ENCODE data around the gene LOC101059915.
"Not testable (repeated sequence)": the region's sequence is repeated elsewhere in the genome, so short reads cannot be mapped to it uniquely, and the experiment has no call there.

Gene LOC101059915

GRCh38 chrX:71637848-71638247, 29.5 kb upstream of the LOC101059915 start:
- H3K27ac ChIP-seq, result no peak overlapping the region
- no peak for DNase-seq (ENCODE audit: low read depth, low spot score)

- no peak for DNase-seq (ENCODE audit: low read depth, low spot score)
- no peak overlapping the region for H3K27ac ChIP-seq
Observed at GRCh38 chrX:71638409-71638808, 28.9 kb upstream of the LOC101059915 start.

DNA sequence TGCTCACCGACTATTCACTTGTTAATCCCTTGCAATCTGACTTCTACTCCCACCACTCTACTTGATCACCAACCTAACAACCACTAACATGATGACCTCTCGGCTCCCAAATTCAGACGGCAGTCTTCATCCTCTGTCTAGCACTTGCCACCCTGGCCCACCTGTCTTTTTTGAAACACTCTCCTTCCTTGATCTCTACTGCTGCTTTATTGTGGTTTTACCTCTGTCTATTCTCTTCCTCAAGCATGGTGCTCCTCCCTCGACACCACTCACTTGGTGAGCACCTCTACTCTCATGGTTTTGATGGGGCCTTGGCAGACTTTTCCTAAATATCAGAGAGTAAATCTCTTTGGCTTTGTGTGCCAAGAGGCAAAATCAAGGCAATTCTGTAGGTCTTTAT, 27.3 kb upstream of the LOC101059915 start:
- no peak for DNase-seq (ENCODE audit: low read depth, low spot score)
- H3K27ac ChIP-seq, result no peak overlapping the region

- H3K27ac ChIP-seq; DNase-seq (ENCODE audit: low read depth, low spot score): not testable (repeated sequence)
Observed at GRCh38 chrX:71644406-71644805, 22.9 kb upstream of the LOC101059915 start.

DNA sequence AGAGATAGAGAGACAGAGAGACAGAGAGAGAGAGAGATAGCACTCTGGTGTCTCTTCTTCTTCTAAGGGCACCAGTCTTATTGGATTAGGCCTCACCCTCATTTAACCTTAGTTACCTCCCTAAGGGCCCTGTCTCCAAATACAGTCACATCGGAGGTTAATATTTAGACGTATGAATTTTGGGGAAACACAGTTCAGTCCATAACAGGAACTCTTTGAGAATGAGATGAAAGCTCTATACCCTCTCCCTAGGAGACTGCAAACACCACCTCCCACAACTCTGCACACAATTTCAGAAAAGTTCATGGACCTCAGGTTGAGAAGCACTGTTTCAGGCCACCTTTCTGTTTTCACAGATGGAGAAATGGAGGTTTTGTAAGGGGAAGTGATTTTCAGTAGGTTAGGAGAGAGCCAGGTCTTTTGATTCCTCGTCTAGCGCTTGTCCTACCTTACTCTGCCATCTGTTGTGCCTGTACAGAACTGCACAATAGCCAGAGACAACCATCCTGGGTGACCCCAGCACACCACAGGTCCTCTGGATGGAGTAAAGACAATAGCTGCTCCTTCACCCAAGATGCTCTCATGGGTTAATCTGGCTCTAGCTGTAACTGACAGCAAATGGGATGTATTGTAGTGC, 16.9 kb upstream of the LOC101059915 start:
- no peak overlapping the region for H3K27ac ChIP-seq
- DNase-seq (ENCODE audit: low read depth, low spot score), result no peak

DNA sequence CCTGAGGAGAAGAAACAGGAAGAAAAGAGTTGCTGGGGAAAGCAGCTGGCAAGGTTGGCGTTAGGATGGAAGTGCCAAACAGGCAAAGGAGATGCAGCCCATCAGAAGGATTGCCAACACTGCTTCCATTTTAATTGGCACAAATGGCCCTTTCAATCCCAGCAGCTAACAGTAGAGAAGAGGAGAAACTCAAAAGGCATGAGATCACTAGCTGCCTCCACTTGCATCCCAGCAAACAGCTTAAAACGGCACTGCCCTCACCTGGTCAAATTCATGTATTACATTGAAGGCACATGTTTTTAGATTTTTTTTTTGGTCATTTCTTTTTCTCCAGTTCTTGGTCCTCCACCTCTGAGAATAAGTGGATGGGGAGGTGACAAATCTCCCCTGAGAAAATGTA, 14.9 kb upstream of the LOC101059915 start:
- no peak overlapping the region for H3K27ac ChIP-seq
- DNase-seq (ENCODE audit: low read depth, low spot score), result no peak

GRCh38 chrX:71653344-71653743, 14.0 kb upstream of the LOC101059915 start:
- H3K27ac ChIP-seq, result no peak overlapping the region
- DNase-seq (ENCODE audit: low read depth, low spot score), result no peak

- no peak for DNase-seq (ENCODE audit: low read depth, low spot score)
- H3K27ac ChIP-seq, result no peak overlapping the region
Observed at GRCh38 chrX:71657267-71657666, 10.1 kb upstream of the LOC101059915 start.

DNA sequence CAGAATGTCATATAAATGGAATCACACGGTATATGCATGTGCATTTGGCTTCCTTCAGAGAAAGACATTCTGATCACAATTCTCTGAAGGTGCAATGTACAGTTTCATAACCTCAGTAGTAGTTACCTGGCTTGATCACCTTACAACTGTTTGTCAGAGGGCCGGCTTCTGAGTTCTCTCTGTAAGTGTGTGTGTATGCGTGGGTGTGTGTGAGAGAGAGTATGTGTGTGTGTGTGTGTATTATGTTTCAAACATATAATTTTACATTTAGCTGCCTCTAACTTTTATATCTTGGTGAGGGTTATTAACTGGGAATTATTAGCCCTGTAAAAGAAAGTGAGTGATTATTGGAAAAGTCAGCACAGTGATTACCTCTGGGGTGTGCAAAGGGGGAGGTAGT, 8.0 kb upstream of the LOC101059915 start:
- no peak overlapping the region for H3K27ac ChIP-seq
- DNase-seq (ENCODE audit: low read depth, low spot score), result no peak

- H3K27ac ChIP-seq, result no peak overlapping the region
- DNase-seq (ENCODE audit: low read depth, low spot score), result no peak
Observed at GRCh38 chrX:71659959-71660358, 7.4 kb upstream of the LOC101059915 start.

- no peak for DNase-seq (ENCODE audit: low read depth, low spot score)
- H3K27ac ChIP-seq, result no peak overlapping the region
Observed at GRCh38 chrX:71660562-71661416, 6.6 kb upstream of the LOC101059915 start.

DNA sequence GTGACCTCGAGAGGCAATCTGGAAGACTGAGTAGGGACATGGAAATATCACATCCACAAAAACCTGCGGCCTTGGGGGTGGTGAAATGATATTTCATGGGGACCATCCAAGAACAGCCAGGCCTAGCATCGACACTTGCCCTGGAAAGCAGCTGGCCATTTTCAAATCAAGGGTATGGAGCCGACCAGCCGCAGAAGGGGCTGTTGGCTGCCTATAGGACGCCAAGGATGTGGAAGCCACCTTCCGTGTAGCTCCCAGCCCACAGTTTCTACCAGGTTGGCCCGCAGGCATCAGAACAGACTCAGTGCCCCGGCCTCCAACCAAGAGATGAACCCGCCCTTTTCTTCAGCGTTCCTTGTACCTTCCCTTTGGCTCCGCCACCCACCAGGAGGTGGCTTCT, 5.4 kb upstream of the LOC101059915 start:
- no peak for DNase-seq (ENCODE audit: low read depth, low spot score)
- no peak overlapping the region for H3K27ac ChIP-seq

GRCh38 chrX:71662654-71663053, 4.7 kb upstream of the LOC101059915 start:
- DNase-seq (ENCODE audit: low read depth, low spot score); H3K27ac ChIP-seq: not testable (repeated sequence)

DNA sequence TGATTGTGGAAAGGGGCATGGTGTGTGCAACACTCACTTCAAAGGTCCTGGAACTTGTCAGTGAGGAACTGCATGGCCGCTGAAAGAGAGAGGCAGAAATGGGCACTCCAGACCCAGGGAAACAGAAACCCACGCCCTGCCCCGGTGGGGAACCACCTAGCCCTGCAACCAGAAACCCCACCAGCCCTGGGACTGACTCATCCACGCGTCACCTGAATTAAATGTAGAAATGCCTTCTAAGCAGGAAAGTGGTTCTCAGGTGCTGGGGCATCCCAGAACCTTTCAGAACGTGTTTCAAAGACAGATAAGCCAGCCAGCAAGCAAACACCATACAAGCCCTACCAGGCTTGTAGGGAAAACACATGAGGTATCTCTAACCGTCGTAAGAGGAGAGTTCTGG, 4.1 kb upstream of the LOC101059915 start:
- not testable (repeated sequence) for DNase-seq (ENCODE audit: low read depth, low spot score); H3K27ac ChIP-seq

- not testable (repeated sequence) for H3K27ac ChIP-seq; DNase-seq (ENCODE audit: low read depth, low spot score)
Observed at GRCh38 chrX:71664202-71664601, 3.1 kb upstream of the LOC101059915 start.

- no peak for DNase-seq (ENCODE audit: low read depth, low spot score)
Observed at GRCh38 chrX:71664889-71665491, 2.4 kb upstream of the LOC101059915 start.

GRCh38 chrX:71665747-71666146, 1.6 kb upstream of the LOC101059915 start:
- no peak overlapping the region for H3K27ac ChIP-seq
- no peak for DNase-seq (ENCODE audit: low read depth, low spot score)

More at GRCh38 chrX:71664889-71665491, 2.4 kb upstream of the LOC101059915 start:
- no peak overlapping the region for H3K27ac ChIP-seq

DNA sequence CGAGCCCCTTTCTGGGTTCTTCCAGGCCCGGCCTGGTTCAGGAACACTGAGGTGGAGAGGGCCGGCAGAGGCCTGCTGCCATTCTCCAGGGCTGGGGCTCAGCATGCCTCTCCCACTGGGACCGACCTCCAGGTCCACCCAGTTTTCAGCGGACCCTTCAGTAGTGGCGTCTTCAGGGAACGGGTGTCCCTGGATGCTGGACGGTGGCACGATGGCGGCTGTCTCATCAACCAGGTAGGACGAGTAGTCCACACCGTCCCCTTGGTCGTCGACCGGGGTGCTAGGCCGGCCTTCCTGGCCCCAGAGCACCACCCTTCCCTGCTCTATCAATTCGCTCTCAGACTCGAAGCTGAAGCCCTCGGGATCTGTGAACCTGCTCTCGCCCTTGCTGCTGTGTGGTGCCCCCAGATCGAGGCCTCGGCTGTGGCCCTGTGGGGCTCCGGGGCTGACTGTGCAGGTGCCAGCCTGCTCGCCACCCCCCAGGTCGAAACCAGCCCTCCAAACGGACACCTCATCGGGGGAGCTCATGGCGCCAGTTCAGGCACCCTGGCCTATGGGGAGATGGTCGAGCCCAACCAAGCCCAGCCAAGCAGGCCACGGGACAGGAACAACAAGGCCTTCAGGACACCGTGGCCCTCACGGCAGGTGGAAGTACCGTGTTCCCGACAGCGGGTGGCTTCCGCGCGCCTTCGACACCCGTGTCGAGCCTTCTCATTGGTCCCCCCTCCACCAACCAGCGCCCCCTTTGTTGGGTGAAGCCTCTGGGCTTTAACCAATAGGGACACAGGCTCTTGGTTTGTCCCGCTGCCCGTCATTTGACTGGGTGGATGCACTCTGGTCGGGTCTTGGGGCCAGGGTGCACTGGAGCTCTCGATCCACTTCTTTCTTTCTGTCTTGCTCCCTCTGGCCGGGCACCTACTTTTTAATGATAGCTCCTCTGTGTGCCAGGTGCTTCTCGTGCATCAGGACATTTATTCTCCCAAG, 814 bp upstream of the LOC101059915 start:
- no peak overlapping the region for H3K27ac ChIP-seq
- no peak for DNase-seq (ENCODE audit: low read depth, low spot score)

- no peak for DNase-seq (ENCODE audit: low read depth, low spot score)
- no peak overlapping the region for H3K27ac ChIP-seq
Observed at GRCh38 chrX:71668248-71668595, 876 bp downstream of the LOC101059915 start.

GRCh38 chrX:71669492-71669891, 2.1 kb downstream of the LOC101059915 start:
- no peak overlapping the region for H3K27ac ChIP-seq
- no peak for DNase-seq (ENCODE audit: low read depth, low spot score)

Measured in epithelial cell of prostate (primary cell).